ENCODE measurements around the gene PDE4A. TPM values are rescaled to one million over a fixed set of nuclear protein-coding genes. Genes with fewer than 3 reads are reported as not detected.

PDE4A gene
- polyA plus RNA-seq, 3 donors = 4.7 to 14.8 (median 5.8) TPM

GRCh38 chr19:10514211-10515145, 94.1 kb downstream of the PDE4A start:
- Histone ChIP-seq H3K4me3 (replicated peaks in 1 of 3; ENCODE audit: low read depth in 2 of 3, low read length in 3 of 3) (no peak overlapping the region), H3K4me1 (ENCODE audit: control insufficient read depth in 1 of 2, insufficient read depth in 2 of 2, low read length in 2 of 2) (peaks cover 27 to 47% of the 10 kb centered on the region in 2 donors), H3K27ac (ENCODE audit: low read depth in 1 of 2, low read length in 2 of 2) (no peak overlapping the region), H3K36me3 (replicated peaks in 1 of 2; ENCODE audit: control insufficient read depth in 1 of 2, insufficient read depth in 2 of 2, low read length in 2 of 2) (no peaks in the 10 kb centered on the region), H3K4me2 (replicated peaks; ENCODE audit: extremely low read depth, low read length, poor library complexity, severe bottlenecking) (no peak overlapping the region), H4K20me1 (ENCODE audit: insufficient read depth, low read length) (no peaks in the 10 kb centered on the region), H2AFZ (ENCODE audit: insufficient read depth, low read depth, low read length, poor library complexity, severe bottlenecking) (no peak overlapping the region), H3K9ac (ENCODE audit: insufficient read depth, low read length, poor library complexity, severe bottlenecking) (no peak overlapping the region), H3K79me2 (ENCODE audit: insufficient read depth, low read length) (no peaks in the 10 kb centered on the region), H3K27me3 (ENCODE audit: control insufficient read depth in 2 of 2, insufficient read depth in 2 of 2, low read length in 2 of 2) (peaks cover 50 to 66% of the 10 kb centered on the region in 2 donors), H3K9me3 (replicated peaks in 1 of 2; ENCODE audit: control insufficient read depth in 1 of 2, insufficient read depth in 1 of 2, low read length in 2 of 2) (peaks cover 0 to 44% of the 10 kb centered on the region in 2 donors)
- peak overlapping the region; percentile 20 to 92 for H3K4me3 Mint-ChIP-seq
- TF ChIP-seq CTCF (IDR thresholded peaks at IDR 0.05) = peak; percentile 7
- peaks cover 40% of the 10 kb centered on the region for H3K4me1 Mint-ChIP-seq
- peaks cover 0 to 23% (median 16%) of the 10 kb centered on the region in 7 donors for H3K9me3 Mint-ChIP-seq
- H3K27ac Mint-ChIP-seq = no peak overlapping the region
- DNase-seq = no peak
- peaks cover 3 to 21% of the 10 kb centered on the region in 2 donors for H3K36me3 Mint-ChIP-seq
- peaks cover 59 to 73% (median 62%) of the 10 kb centered on the region in 3 donors for H3K27me3 Mint-ChIP-seq (ENCODE audit: low read depth in 3 of 3)
- 2% methylated on average over 99 of the region's 107 CpGs for WGBS (ENCODE audit: insufficient coverage)
- intact Hi-C loops (cut with micrococcal nuclease) = no loop called here

- no peak overlapping the region for H2AFZ ChIP-seq (ENCODE audit: insufficient read depth, low read depth, low read length, poor library complexity, severe bottlenecking)
- H3K4me3 ChIP-seq (replicated peaks in 1 of 3; ENCODE audit: low read depth in 2 of 3, low read length in 3 of 3) = no peak overlapping the region
- H3K27me3 Mint-ChIP-seq (ENCODE audit: low read depth in 3 of 3) = peaks cover 67 to 85% (median 72%) of the 10 kb centered on the region in 3 donors
- peaks cover 3 to 22% of the 10 kb centered on the region in 2 donors for H3K36me3 Mint-ChIP-seq
- H4K20me1 ChIP-seq (ENCODE audit: insufficient read depth, low read length) = no peaks in the 10 kb centered on the region
- H3K4me1 Mint-ChIP-seq = peaks cover 41% of the 10 kb centered on the region
- peak overlapping the region in 1 of 2 donors; percentile 63 for H3K4me3 Mint-ChIP-seq
- H3K9me3 Mint-ChIP-seq = peaks cover 0 to 24% (median 16%) of the 10 kb centered on the region in 7 donors
- no peak overlapping the region for H3K9ac ChIP-seq (ENCODE audit: insufficient read depth, low read length, poor library complexity, severe bottlenecking)
- H3K27me3 ChIP-seq (ENCODE audit: control insufficient read depth in 2 of 2, insufficient read depth in 2 of 2, low read length in 2 of 2) = peaks cover 50 to 73% of the 10 kb centered on the region in 2 donors
- no peak for DNase-seq
- no peak overlapping the region for H3K27ac Mint-ChIP-seq
- peaks cover 0 to 44% of the 10 kb centered on the region in 2 donors for H3K9me3 ChIP-seq (replicated peaks in 1 of 2; ENCODE audit: control insufficient read depth in 1 of 2, insufficient read depth in 1 of 2, low read length in 2 of 2)
- H3K36me3 ChIP-seq (replicated peaks in 1 of 2; ENCODE audit: control insufficient read depth in 1 of 2, insufficient read depth in 2 of 2, low read length in 2 of 2) = no peaks in the 10 kb centered on the region
- no peaks in the 10 kb centered on the region for H3K79me2 ChIP-seq (ENCODE audit: insufficient read depth, low read length)
- intact Hi-C loops (cut with micrococcal nuclease) = no loop called here
- H3K27ac ChIP-seq (ENCODE audit: low read depth in 1 of 2, low read length in 2 of 2) = no peak overlapping the region
- peaks cover 23 to 40% of the 10 kb centered on the region in 2 donors for H3K4me1 ChIP-seq (ENCODE audit: control insufficient read depth in 1 of 2, insufficient read depth in 2 of 2, low read length in 2 of 2)
- WGBS (ENCODE audit: insufficient coverage) = 79% methylated on average over 5 of the region's 5 CpGs
- TF ChIP-seq CTCF (IDR thresholded peaks at IDR 0.05) = no peak
- no peak overlapping the region for H3K4me2 ChIP-seq (replicated peaks; ENCODE audit: extremely low read depth, low read length, poor library complexity, severe bottlenecking)
These were observed 95.7 kb downstream of the PDE4A start for GRCh38 chr19:10516064-10516385.
